Measurements from ENCODE around the gene CRYBG2.
"Not testable (repeated sequence)": the region's sequence is repeated elsewhere in the genome, so short reads cannot be mapped to it uniquely, and the experiment has no call there.

CRYBG2 gene

DNA sequence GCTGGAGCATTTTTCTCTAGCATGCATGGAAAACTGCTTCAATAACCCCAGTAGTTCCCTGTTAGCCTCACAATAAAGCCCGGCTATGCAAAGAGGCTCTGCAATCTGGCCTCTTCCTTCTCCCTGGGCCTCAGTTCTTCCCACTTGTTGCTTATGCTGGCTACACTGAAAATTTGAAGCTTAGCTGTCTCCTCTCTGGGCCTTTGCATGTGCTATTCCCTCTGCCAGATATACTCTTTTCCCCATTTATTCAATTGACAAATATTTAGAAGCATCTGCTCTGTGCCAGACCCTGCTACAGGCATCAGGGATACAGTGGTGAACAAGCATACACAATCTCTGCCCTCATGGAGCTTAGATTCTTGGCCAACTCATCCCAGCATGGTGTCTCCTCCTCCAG is 15.3 kb downstream of the CRYBG2 start:
- H3K4me3 ChIP-seq (ENCODE audit: low read depth, low read length) = no peak overlapping the region
- TF ChIP-seq, protein P1, sequence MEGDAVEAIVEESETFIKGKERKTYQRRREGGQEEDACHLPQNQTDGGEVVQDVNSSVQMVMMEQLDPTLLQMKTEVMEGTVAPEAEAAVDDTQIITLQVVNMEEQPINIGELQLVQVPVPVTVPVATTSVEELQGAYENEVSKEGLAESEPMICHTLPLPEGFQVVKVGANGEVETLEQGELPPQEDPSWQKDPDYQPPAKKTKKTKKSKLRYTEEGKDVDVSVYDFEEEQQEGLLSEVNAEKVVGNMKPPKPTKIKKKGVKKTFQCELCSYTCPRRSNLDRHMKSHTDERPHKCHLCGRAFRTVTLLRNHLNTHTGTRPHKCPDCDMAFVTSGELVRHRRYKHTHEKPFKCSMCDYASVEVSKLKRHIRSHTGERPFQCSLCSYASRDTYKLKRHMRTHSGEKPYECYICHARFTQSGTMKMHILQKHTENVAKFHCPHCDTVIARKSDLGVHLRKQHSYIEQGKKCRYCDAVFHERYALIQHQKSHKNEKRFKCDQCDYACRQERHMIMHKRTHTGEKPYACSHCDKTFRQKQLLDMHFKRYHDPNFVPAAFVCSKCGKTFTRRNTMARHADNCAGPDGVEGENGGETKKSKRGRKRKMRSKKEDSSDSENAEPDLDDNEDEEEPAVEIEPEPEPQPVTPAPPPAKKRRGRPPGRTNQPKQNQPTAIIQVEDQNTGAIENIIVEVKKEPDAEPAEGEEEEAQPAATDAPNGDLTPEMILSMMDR (IDR thresholded peaks at IDR 0.05; ENCODE audit: control insufficient read depth, extremely low read depth, insufficient read depth) = no peak
- DNase-seq (ENCODE audit: low read depth) = no peak

DNA sequence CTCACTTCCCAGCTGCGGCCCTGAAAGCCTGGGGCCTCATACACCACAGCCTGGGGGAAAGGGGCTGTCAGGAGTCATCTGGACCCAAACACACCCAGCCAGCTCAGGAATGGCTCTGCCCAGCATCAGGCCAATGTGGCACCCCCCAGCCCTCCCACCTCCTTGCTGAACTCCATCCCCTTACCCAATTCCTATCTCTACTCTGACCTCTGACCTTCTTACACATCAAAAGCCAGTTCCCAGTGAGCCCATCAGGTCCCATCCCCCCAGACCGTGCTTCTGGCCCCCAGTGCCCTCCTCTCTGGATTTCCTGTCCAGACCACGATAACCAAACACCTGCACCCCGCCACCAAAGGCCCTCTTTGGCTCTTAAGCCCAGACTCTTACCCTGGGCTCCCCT is 16.3 kb downstream of the CRYBG2 start:
- no peak for DNase-seq (ENCODE audit: low read depth)
- no peak overlapping the region for H3K4me3 ChIP-seq (ENCODE audit: low read depth, low read length)
- TF ChIP-seq, protein P1 (IDR thresholded peaks at IDR 0.05; ENCODE audit: control insufficient read depth, extremely low read depth, insufficient read depth) = no peak

DNA sequence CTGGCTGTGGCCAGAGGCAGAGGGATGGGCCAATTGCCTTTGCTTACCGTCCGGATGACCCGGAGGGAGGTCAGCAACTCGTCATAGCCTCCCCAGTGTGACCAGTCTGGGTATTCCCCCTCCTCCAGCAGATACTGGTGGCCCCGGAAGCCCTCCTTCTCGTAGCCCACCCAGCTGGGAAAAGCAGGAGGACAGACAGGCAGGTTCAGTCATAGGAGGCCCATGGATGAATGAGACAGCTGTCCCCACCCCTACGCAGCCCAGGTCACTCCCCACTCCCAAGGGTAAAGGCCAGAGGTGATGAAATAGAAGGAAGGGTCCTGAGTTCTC is 16.8 kb downstream of the CRYBG2 start:
- DNase-seq (ENCODE audit: low read depth) = no peak
- TF ChIP-seq, protein P1 (IDR thresholded peaks at IDR 0.05; ENCODE audit: control insufficient read depth, extremely low read depth, insufficient read depth) = no peak
- no peak overlapping the region for H3K4me3 ChIP-seq (ENCODE audit: low read depth, low read length)

DNA sequence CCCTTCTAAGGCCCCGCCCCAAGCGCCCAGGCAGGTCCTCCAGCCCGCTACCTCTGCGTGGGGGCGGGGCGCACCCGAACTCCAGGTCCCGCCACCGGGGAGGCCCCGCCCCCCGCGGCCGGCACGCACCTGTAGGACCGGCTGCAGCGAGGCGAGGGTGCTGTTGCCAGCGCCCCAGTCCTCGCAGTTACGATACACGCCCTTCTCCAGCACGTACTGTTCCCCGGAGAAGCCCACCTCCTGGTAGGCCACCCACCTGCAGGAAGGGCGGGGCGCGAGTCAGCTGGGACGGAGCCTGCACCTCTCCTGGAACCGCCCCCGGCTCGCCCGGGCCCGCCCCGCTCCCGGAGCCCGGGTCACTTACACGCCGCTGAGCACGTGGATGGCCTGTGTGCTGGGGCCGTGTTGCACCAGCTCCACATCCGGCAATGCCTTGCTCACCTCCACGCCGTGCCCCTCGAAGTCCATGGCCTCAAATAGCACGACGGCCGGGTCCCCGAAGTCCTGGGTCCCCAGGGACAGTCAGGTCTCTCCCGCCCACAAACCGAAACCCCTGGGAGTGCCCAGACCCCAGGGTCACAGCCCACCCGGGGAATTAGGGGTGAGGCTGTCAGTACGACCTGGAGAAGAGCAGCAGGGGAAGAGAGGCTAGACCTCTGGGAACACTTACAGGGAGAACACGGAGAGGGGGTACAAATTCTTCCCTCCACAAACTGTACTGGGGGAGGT is 17.3 kb downstream of the CRYBG2 start:
- H3K4me3 ChIP-seq (ENCODE audit: low read depth, low read length) = peak overlapping the region; percentile 56
- peak; percentile 26 for DNase-seq (ENCODE audit: low read depth)
- TF ChIP-seq, protein P1 (IDR thresholded peaks at IDR 0.05; ENCODE audit: control insufficient read depth, extremely low read depth, insufficient read depth) = no peak

DNA sequence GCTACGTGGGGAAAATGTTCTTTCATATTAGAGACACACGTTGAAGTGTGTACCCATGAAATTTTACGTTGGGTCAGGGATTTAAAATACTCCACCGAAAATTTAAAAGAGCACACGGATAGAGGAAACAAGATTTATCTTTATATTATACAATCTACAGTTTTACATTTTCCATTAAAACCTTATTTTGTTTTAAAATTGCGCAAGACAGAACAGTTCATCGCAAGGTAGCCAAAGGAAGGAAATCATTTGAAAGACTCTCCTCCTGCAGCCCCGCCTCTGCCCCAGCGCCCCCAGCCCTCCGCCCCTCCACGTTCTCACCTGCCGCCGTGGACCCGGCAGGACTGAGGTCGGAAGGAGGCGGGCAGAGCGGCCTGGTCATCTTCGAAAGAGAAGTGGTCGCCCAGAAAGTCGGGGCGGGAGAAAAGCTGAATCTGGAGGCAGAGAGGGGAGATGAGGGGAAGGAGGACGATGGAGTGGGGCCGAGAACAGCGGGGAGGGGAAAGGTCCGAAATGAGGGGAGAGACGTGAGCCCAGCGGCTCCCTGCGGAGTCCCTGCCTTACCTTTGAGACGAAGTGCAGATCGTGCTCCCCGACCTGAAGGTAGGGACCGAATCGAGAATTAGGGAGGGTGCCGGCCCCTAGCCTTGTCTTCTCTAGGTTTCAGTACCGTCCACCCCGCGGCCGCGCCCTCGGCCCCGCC is 18.0 kb downstream of the CRYBG2 start:
- DNase-seq (ENCODE audit: low read depth) = no peak
- H3K4me3 ChIP-seq (ENCODE audit: low read depth, low read length) = peak overlapping the region; percentile 56
- TF ChIP-seq, protein P1 (IDR thresholded peaks at IDR 0.05; ENCODE audit: control insufficient read depth, extremely low read depth, insufficient read depth) = no peak

DNA sequence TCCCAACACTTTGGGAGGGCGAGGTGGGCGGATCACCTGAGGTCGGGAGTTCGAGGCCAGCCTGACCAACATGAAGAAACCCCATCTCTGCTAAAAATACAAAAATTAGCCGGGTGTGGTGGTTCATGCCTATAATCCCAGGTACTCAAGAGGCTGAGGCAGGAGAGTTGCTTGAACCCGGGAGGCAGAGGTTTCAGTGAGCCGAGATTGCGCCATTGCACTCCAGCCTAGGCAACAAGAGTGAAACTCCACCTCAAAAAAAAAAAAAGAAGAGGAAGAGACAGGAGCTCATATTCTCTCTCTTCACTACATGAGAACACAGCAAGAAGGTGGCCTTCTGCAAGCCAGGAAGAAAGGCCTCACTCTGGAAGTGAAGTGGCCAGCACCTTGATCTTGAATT is 20.6 kb downstream of the CRYBG2 start:
- not testable (repeated sequence) for H3K4me3 ChIP-seq (ENCODE audit: low read depth, low read length)

DNA sequence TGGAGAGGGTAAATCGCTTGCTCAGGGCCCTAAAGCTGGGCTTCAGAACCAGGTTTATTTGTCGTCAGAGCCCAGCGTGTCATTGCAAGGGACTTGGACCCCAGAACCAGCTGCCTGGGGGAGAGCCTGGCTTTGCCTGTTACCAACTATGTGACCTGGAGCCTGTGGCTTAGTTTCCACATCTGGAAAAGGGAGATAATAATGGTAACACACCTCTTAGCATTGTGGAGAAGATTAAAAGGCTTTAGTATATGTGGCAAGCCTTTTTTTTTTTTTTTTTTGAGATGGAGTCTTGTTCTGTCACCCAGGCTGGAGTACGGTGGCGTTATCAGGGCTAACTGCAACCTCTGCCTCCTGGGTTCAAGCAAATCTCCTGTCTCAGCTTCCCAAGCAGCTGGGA is 23.7 kb downstream of the CRYBG2 start:
- no peak for DNase-seq (ENCODE audit: low read depth)
- TF ChIP-seq, protein P1 (IDR thresholded peaks at IDR 0.05; ENCODE audit: control insufficient read depth, extremely low read depth, insufficient read depth) = no peak
- no peak overlapping the region for H3K4me3 ChIP-seq (ENCODE audit: low read depth, low read length)

More for the DNA sequence above, 20.6 kb downstream of the CRYBG2 start:
- not testable (repeated sequence) for DNase-seq (ENCODE audit: low read depth)

DNA sequence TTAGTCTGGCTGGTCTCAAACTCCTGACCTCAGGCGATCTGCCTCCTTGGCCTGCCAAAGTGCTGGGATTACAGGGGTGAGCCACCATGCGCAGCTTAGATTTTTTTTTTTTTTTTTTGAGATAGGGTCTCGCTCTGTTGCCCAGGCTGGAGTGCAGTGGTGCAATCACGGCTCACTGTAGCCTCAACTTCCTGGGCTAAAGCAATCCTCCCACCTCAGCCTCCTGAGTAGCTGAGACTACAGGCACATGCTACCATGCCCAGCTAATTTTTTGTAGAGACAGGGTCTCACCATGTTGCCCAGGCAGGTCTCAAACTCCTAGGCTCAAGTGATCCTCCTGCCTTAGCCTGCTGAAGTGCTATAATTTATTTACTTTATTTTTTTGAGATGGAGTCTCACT is 24.6 kb downstream of the CRYBG2 start:
- H3K4me3 ChIP-seq (ENCODE audit: low read depth, low read length); DNase-seq (ENCODE audit: low read depth): not testable (repeated sequence)

Data from LNCaP clone FGC (cell line).